K562 (cell line): ENCODE data around the gene ADIPOQ. TPM values are rescaled to one million over a fixed set of nuclear protein-coding genes. Genes with fewer than 3 reads are reported as not detected.
"Not testable (repeated sequence)": the region's sequence is repeated elsewhere in the genome, so short reads cannot be mapped to it uniquely, and the experiment has no call there.

Experiments
- ATAC-seq: fragments of 200-7000 bp; cut with Tn5 transposase; 3 replicates; pipeline ENCODE4 v1.9.1; 2020; ENCODE audit warnings: moderate library complexity
- BruUV-seq: library from RNA; stranded (reverse); fragments of 400-500 nt; replicated peaks from 2 replicates; lab custom pipeline; 2021; lab: Mats Ljungman, UMichigan
- CTCF ChIA-PET: fragments of 300-600 bp; formaldehyde crosslinking; extraction: SDS; loops from one replicate; lab custom pipeline; 2021; ENCODE audit warnings: low intra/inter-chr PET ratio; lab: Yijun Ruan, JAX
- POLR2A ChIA-PET: fragments of 300-600, 350-650 bp; sonication (Branson Sonifier 250); formaldehyde crosslinking; extraction: SDS; loops from one replicate; lab custom pipeline; 2021; ENCODE audit warnings: antibody characterized with exemption, inconsistent platforms; lab: Yijun Ruan, JAX
- DNase-seq, 4 experiments: peaks; one replicate each; pipeline versions ENCODE4 v3.0.0 to v3.0.0-alpha.2; 2011 to 2018; ENCODE audit warnings: low spot score in 3 of 4, mixed read lengths in 3 of 4; ENCODE audit errors: extremely low read depth in 1 of 4
- FAIRE-seq: peaks from 2 replicates; lab custom pipeline; 2011; peaks lifted over from hg19 to GRCh38; lab: Jason Lieb, UNC
- H2AFZ ChIP-seq: 2 replicates; pipeline ENCODE4 v1.6.0; 2011; ENCODE audit warnings: low read depth, low read length, control low read depth, inconsistent platforms
- H3K27ac ChIP-seq: fragments of 200-600 bp; 3 replicates; pipeline ENCODE4 v1.8.0; 2011; ENCODE audit warnings: low read depth, mild to moderate bottlenecking, control low read depth, inconsistent platforms, low read length, moderate library complexity, mixed read lengths; ENCODE audit errors: extremely low read depth
- H3K27me3 ChIP-seq, 2 experiments: fragments of 300-600 bp in 1 of 2; 2 replicates in 1 of 2; 3 replicates in 1 of 2; pipeline versions ENCODE4 v1.6.0 to v1.8.0; 2011; ENCODE audit warnings: inconsistent platforms in 2 of 2, low read length in 2 of 2, mild to moderate bottlenecking in 1 of 2, mixed read lengths in 1 of 2, moderate library complexity in 1 of 2; ENCODE audit not compliant: control insufficient read depth in 2 of 2, insufficient read depth in 2 of 2
- H3K36me3 ChIP-seq: fragments of 300-600 bp; 3 replicates; pipeline ENCODE4 v1.8.0; 2011; ENCODE audit warnings: mild to moderate bottlenecking, low read length, inconsistent platforms; ENCODE audit not compliant: control insufficient read depth, insufficient read depth
- H3K4me1 ChIP-seq, 2 experiments: fragments of 200-600 bp in 1 of 2; replicated peaks in 1 of 2; 2 replicates in 1 of 2; 3 replicates in 1 of 2; pipeline versions ENCODE4 v1.5.1 to v1.8.0; 2011; ENCODE audit warnings: inconsistent platforms in 2 of 2, low read length in 2 of 2, mild to moderate bottlenecking in 1 of 2, mixed read lengths in 1 of 2, moderate library complexity in 1 of 2; ENCODE audit not compliant: control insufficient read depth in 2 of 2, insufficient read depth in 2 of 2
- H3K4me2 ChIP-seq: 2 replicates; pipeline ENCODE4 v1.6.1; 2011; ENCODE audit warnings: low read length, control low read depth, inconsistent platforms, mixed read lengths; ENCODE audit not compliant: insufficient read depth
- H3K4me3 ChIP-seq: fragments of 200-600 bp; sonication (generic), shearing (Covaris generic); 2 replicates; pipeline ENCODE4 v1.5.1; 2016; ENCODE audit warnings: control low read depth, inconsistent platforms
- H3K79me2 ChIP-seq: fragments of 200-600 bp; 3 replicates; pipeline ENCODE4 v1.8.0; 2011; ENCODE audit warnings: low read length, inconsistent platforms; ENCODE audit not compliant: control insufficient read depth, insufficient read depth
- H3K9ac ChIP-seq, 2 experiments: 2 replicates each; pipeline versions ENCODE4 v1.6.0 to v1.6.1; 2011; ENCODE audit warnings: low read depth in 2 of 2, low read length in 2 of 2, control low read depth in 1 of 2, inconsistent platforms in 1 of 2, mild to moderate bottlenecking in 1 of 2, mixed read lengths in 1 of 2; ENCODE audit not compliant: insufficient read depth in 1 of 2
- H3K9me1 ChIP-seq: one replicate; pipeline ENCODE4 v1.6.0; 2011; ENCODE audit warnings: inconsistent platforms, mild to moderate bottlenecking, low read length, moderate library complexity; ENCODE audit not compliant: control insufficient read depth, insufficient read depth
- H3K9me3 ChIP-seq: replicated peaks from 2 replicates; pipeline ENCODE4 v1.5.1; 2011; ENCODE audit warnings: low read depth, low read length, inconsistent platforms; ENCODE audit not compliant: control insufficient read depth, insufficient read depth
- H4K20me1 ChIP-seq: replicated peaks from 2 replicates; pipeline ENCODE4 v1.6.1; 2011; ENCODE audit warnings: low read length, inconsistent platforms, mixed read lengths; ENCODE audit not compliant: control insufficient read depth, insufficient read depth
- ETV1 ChIP-seq: fragments of 450-650 bp; conservative IDR thresholded peaks from 2 replicates; pipeline ENCODE4 v1.6.1; 2016; ENCODE audit warnings: missing genetic modification characterization, control low read depth, low read depth, missing compliant biosample characterization
- HMGN3 ChIP-seq: IDR thresholded peaks from 2 replicates; pipeline ENCODE4 v1.6.1; 2011; ENCODE audit warnings: borderline replicate concordance, low read depth, mild to moderate bottlenecking, mixed read lengths, low read length; ENCODE audit not compliant: insufficient read length; ENCODE audit errors: extremely low read depth
- NR2C1 ChIP-seq, 2 experiments: fragments of 450-650 bp; IDR thresholded peaks; 2 replicates each; pipeline ENCODE4 v1.6.1; 2017; ENCODE audit warnings: mild to moderate bottlenecking in 2 of 2, antibody characterized with exemption in 1 of 2, inconsistent platforms in 1 of 2, missing compliant biosample characterization in 1 of 2, missing genetic modification characterization in 1 of 2
- TBL1XR1 ChIP-seq, 2 experiments: IDR thresholded peaks; 2 replicates each; pipeline ENCODE4 v1.6.1; 2012; ENCODE audit warnings: improper control_type of control experiment in 2 of 2, low read length in 2 of 2, mild to moderate bottlenecking in 1 of 2
- TSC22D4 ChIP-seq: fragments of 450-650 bp; IDR thresholded peaks from 2 replicates; pipeline ENCODE4 v1.6.1; 2016; ENCODE audit warnings: missing genetic modification characterization, missing biosample characterization, control low read depth
- ZBTB11 ChIP-seq, 3 experiments: fragments of 200-800 bp in 1 of 3; fragments of 250-450 bp in 1 of 3; fragments of 450-650 bp in 1 of 3; sonication (Bioruptor Pico) in 1 of 3; sonication (Bioruptor generic) in 1 of 3; formaldehyde crosslinking in 1 of 3; IDR thresholded peaks; 2 replicates each; pipeline versions ENCODE4 v1.6.1 to v1.8.0; 2016 to 2022; ENCODE audit warnings: mild to moderate bottlenecking in 2 of 3, missing genetic modification characterization in 2 of 3, missing compliant biosample characterization in 1 of 3, moderate library complexity in 1 of 3
- WGBS: fragments of 100-300 bp; shearing (Covaris generic); methylation state at CpG from one replicate; pipeline ENCODE4 v1.1.6; 2016; ENCODE audit warnings: low coverage, mixed read lengths; ENCODE audit not compliant: insufficient coverage; ENCODE audit errors: missing lambda C conversion rate; 5-methylcytosine and 5-hydroxymethylcytosine counted together
- in situ Hi-C: fragments of 300-500 bp; cut with MboI; formaldehyde crosslinking; loops from 4 replicates; pipeline ENCODE4 v1.15.0; 2018; ENCODE audit warnings: inconsistent platforms, mixed read lengths
- intact Hi-C: fragments of 100-400 bp; cut with micrococcal nuclease; formaldehyde crosslinking; loops from 2 replicates; pipeline ENCODE4 v1.14.2; 2022
- polyA plus RNA-seq, 8 experiments: library from polyadenylated mRNA; depleted of rRNA in 4 of 8; stranded (reverse) in 5 of 8; unstranded in 3 of 8; fragments of >200 nt; fragmentation: Nextera tagmentation in 2 of 8; fragmentation: Illumina TruSeq in 1 of 8; extraction: Ambion mirVana in 2 of 8; extraction: Trizol in 1 of 8; gene quantifications; 2 replicates each; pipeline versions ENCODE4 v1.2.1 to v1.2.3, GENCODE V29; 2011 to 2014; ENCODE audit warnings: inconsistent platforms in 1 of 8, missing spikeins in 1 of 8
- total RNA-seq, 7 experiments: library from RNA; depleted of rRNA in 6 of 7; stranded (reverse); fragments of >200 nt in 6 of 7; fragmentation: Illumina TruSeq in 2 of 7; extraction: Trizol in 2 of 7; gene quantifications; 2 replicates each; pipeline versions ENCODE4 v1.2.1 to v1.2.3, GENCODE V29; 2011 to 2021; ENCODE audit warnings: low replicate concordance in 1 of 7

ADIPOQ gene
- total and polyA plus RNA-seq, 9 of the 15 experiments (the other 6 are each of a cell fraction or from before 2014, with no cell fraction given) = 0.01 to 0.04 (median 0.03) TPM; not detected in 4

- intact Hi-C loops, H3K9ac ChIP-seq, H3K4me2 ChIP-seq, H3K9me1 ChIP-seq, BruUV-seq, FAIRE-seq, DNase-seq, H3K27me3 ChIP-seq, in situ Hi-C loops, H4K20me1 ChIP-seq, CTCF ChIA-PET, H3K27ac ChIP-seq, H3K9me3 ChIP-seq, H3K4me3 ChIP-seq, ATAC-seq, H2AFZ ChIP-seq: not testable (repeated sequence)
- peaks cover 70% of the 10 kb centered on the region for H3K36me3 ChIP-seq
- H3K79me2 ChIP-seq = peaks cover 49% of the 10 kb centered on the region
- WGBS = 94% methylated on average over 2 of the region's 4 CpGs
- peaks cover 4 to 15% of the 10 kb centered on the region in 2 experiments for H3K4me1 ChIP-seq
- POLR2A ChIA-PET = interaction anchor here (0.6 to 2.2 kb wide), 5 partner anchors 11 to 20 kb away, joined by 3 to 12 read pairs (median 4); partner anchors contain the start of gene EIF4A2
These were observed 39.1 kb upstream of the ADIPOQ start for GRCh38 chr3:186803447-186803846.

GRCh38 chr3:186806089-186807055, 36.1 kb upstream of the ADIPOQ start, which contains the start of gene RFC4:
TSS of gene RFC4 (minus strand) at chr3:186806482. CDS start at chr3:186804713, 1,769 bp downstream.
- peak within 1 kb of the TSS; percentile 95 to 98 for H3K9ac ChIP-seq
- peak; percentile 80 to 93 (median 82) for DNase-seq
- H3K9me3 ChIP-seq = no peaks in the 10 kb centered on the region
- no peaks in the 10 kb centered on the region for H3K9me1 ChIP-seq
- no peaks in the 10 kb centered on the region for H4K20me1 ChIP-seq
- H3K27ac ChIP-seq = peak within 1 kb of the TSS; percentile 91
- H3K4me3 ChIP-seq = peak within 1 kb of the TSS; percentile 77
- intact Hi-C loops = no loop called here
- in situ Hi-C loops = no loop called here
- H2AFZ ChIP-seq = peak within 1 kb of the TSS; percentile 96
- CTCF ChIA-PET = no interaction called here
- peaks cover 42% of the 10 kb centered on the region for H3K36me3 ChIP-seq
- H3K4me1 ChIP-seq = peaks cover 4 to 17% of the 10 kb centered on the region in 2 experiments
- no peaks in the 10 kb centered on the region for H3K27me3 ChIP-seq
- H3K4me2 ChIP-seq = peak within 1 kb of the TSS; percentile 93
- ATAC-seq = peak; percentile 94
- FAIRE-seq = peak; percentile 84
- BruUV-seq = TSS peak; percentile 95
- POLR2A ChIA-PET = interaction anchor here (0.6 to 1.9 kb wide), 13 partner anchors 12 to 333 kb away, joined by 3 to 13 read pairs (median 4); partner anchors contain the start of genes EIF4A2 and RPL39L
- H3K79me2 ChIP-seq = peaks cover 45% of the 10 kb centered on the region
- WGBS = under 1% methylated on average over 70 of the region's 70 CpGs
- TF ChIP-seq TSC22D4 (tag) (no peak), NR2C1 (IDR thresholded peaks at IDR 0.05) (peak; percentile 51), NR2C1 (tag; IDR thresholded peaks at IDR 0.05) (peak; percentile 72), TBL1XR1 (IDR thresholded peaks at IDR 0.05; ENCODE audit: low read length in 2 of 2) (peak in 1 of 2 experiments; percentile 33; a peak in 1 of 4 replicates), HMGN3 (peak; percentile 75), ETV1 (tag) (peak; percentile 77), ZBTB11 (CRISPR knock-in tag; IDR thresholded peaks at IDR 0.05) (peak; percentile 80 to 98 (median 83); a peak in 5 of 6 replicates)
